ENCODE results near the gene C19orf53.

Gene C19orf53

GRCh38 chr19:13756210-13756609 is 18.0 kb upstream of the C19orf53 start:
- TF ChIP-seq GATA1 (IDR thresholded peaks at IDR 0.05; ENCODE audit: low read depth, low read length), result no peak
- no peak for TF ChIP-seq POLR2A (IDR thresholded peaks at IDR 0.05; ENCODE audit: low read length)
- DNase-seq, result no peak

- no peak for DNase-seq
- TF ChIP-seq GATA1 (IDR thresholded peaks at IDR 0.05; ENCODE audit: low read depth, low read length), result no peak
- TF ChIP-seq POLR2A (IDR thresholded peaks at IDR 0.05; ENCODE audit: low read length), result no peak
Measured at GRCh38 chr19:13757805-13758772, 16.2 kb upstream of the C19orf53 start.

- TF ChIP-seq POLR2A (IDR thresholded peaks at IDR 0.05; ENCODE audit: low read length) (no peak), GATA1 (IDR thresholded peaks at IDR 0.05; ENCODE audit: low read depth, low read length) (no peak)
- no peak for DNase-seq
Measured at GRCh38 chr19:13758795-13759194, 15.5 kb upstream of the C19orf53 start.

- no peak for DNase-seq
- TF ChIP-seq GATA1 (IDR thresholded peaks at IDR 0.05; ENCODE audit: low read depth, low read length) (no peak), POLR2A (IDR thresholded peaks at IDR 0.05; ENCODE audit: low read length) (no peak)
Measured at GRCh38 chr19:13761423-13761822, 12.8 kb upstream of the C19orf53 start.

- TF ChIP-seq GATA1 (IDR thresholded peaks at IDR 0.05; ENCODE audit: low read depth, low read length) (no peak), POLR2A (IDR thresholded peaks at IDR 0.05; ENCODE audit: low read length) (no peak)
- no peak for DNase-seq
Measured at GRCh38 chr19:13762635-13763235, 11.5 kb upstream of the C19orf53 start.

- TF ChIP-seq POLR2A (IDR thresholded peaks at IDR 0.05; ENCODE audit: low read length) (no peak), GATA1 (IDR thresholded peaks at IDR 0.05; ENCODE audit: low read depth, low read length) (no peak)
Measured at GRCh38 chr19:13763265-13763664, 11.0 kb upstream of the C19orf53 start.

GRCh38 chr19:13764101-13764807 is 10.0 kb upstream of the C19orf53 start, which contains the start of gene MRI1:
Gene MRI1, plus strand, starts transcription at chr19:13764522. Its CDS starts 67 bp downstream, at chr19:13764589.
- no peak for TF ChIP-seq POLR2A (IDR thresholded peaks at IDR 0.05; ENCODE audit: low read length)
- TF ChIP-seq GATA1 (IDR thresholded peaks at IDR 0.05; ENCODE audit: low read depth, low read length), result no peak
- peak; percentile 69 for DNase-seq

More at GRCh38 chr19:13763265-13763664, 11.0 kb upstream of the C19orf53 start:
- no peak for DNase-seq

- DNase-seq, result peak; percentile 58 to 60
- TF ChIP-seq POLR2A (IDR thresholded peaks at IDR 0.05; ENCODE audit: low read length) (no peak), GATA1 (IDR thresholded peaks at IDR 0.05; ENCODE audit: low read depth, low read length) (no peak)
Measured at GRCh38 chr19:13764821-13765394, 9.3 kb upstream of the C19orf53 start.

- peak in 1 of 2 experiments; percentile 39 for DNase-seq
- TF ChIP-seq POLR2A (IDR thresholded peaks at IDR 0.05; ENCODE audit: low read length) (no peak), GATA1 (IDR thresholded peaks at IDR 0.05; ENCODE audit: low read depth, low read length) (no peak)
Measured at GRCh38 chr19:13765395-13766094, 8.7 kb upstream of the C19orf53 start.

GRCh38 chr19:13766095-13766481 is 8.2 kb upstream of the C19orf53 start:
- DNase-seq, result no peak
- TF ChIP-seq GATA1 (IDR thresholded peaks at IDR 0.05; ENCODE audit: low read depth, low read length) (no peak), POLR2A (IDR thresholded peaks at IDR 0.05; ENCODE audit: low read length) (no peak)

GRCh38 chr19:13768510-13768909 is 5.7 kb upstream of the C19orf53 start:
- no peak for TF ChIP-seq POLR2A (IDR thresholded peaks at IDR 0.05; ENCODE audit: low read length)
- no peak for TF ChIP-seq GATA1 (IDR thresholded peaks at IDR 0.05; ENCODE audit: low read depth, low read length)
- no peak for DNase-seq

GRCh38 chr19:13770013-13770635 is 4.1 kb upstream of the C19orf53 start:
- TF ChIP-seq POLR2A (IDR thresholded peaks at IDR 0.05; ENCODE audit: low read length) (no peak), GATA1 (IDR thresholded peaks at IDR 0.05; ENCODE audit: low read depth, low read length) (no peak)
- no peak for DNase-seq

- DNase-seq, result no peak
- TF ChIP-seq POLR2A (IDR thresholded peaks at IDR 0.05; ENCODE audit: low read length) (no peak), GATA1 (IDR thresholded peaks at IDR 0.05; ENCODE audit: low read depth, low read length) (no peak)
Measured at GRCh38 chr19:13778398-13778797, 4.1 kb downstream of the C19orf53 start.

All from erythroblast (primary cell).